Liver (tissue), 3 donors: Measurements from ENCODE around the gene ZNF786.

Source experiments
- CTCF ChIP-seq: fragments of 150-350 bp; IDR thresholded peaks from 2 replicates; pipeline ENCODE4 v1.5.1; 2017; ENCODE audit warnings: improper control_type of control experiment, low read depth, low read length; ENCODE audit not compliant: missing input control
- FOXA1 ChIP-seq: IDR thresholded peaks from 2 replicates; pipeline ENCODE4 v1.6.1; 2016; ENCODE audit warnings: antibody characterized with exemption
- JUND ChIP-seq, 2 donors: IDR thresholded peaks; 2 replicates each; pipeline ENCODE4 v1.6.1; 2016; ENCODE audit warnings: antibody characterized with exemption in 2 of 2
- RAD21 ChIP-seq, 2 donors: IDR thresholded peaks; 2 replicates each; pipeline ENCODE4 v1.6.1; 2016; ENCODE audit warnings: antibody characterized with exemption in 2 of 2, mild to moderate bottlenecking in 2 of 2
- RXRA ChIP-seq, 2 donors: IDR thresholded peaks; 2 replicates each; pipeline ENCODE4 v1.6.1; 2017 to 2018; ENCODE audit warnings: antibody characterized with exemption in 2 of 2, mild to moderate bottlenecking in 1 of 2
- TAF1 ChIP-seq: conservative IDR thresholded peaks from 2 replicates; pipeline ENCODE4 v1.6.1; 2016; ENCODE audit warnings: antibody characterized with exemption, mild to moderate bottlenecking
- TF ChIP-seq, protein P1 (sequence below): IDR thresholded peaks from 2 replicates; pipeline ENCODE4 v1.6.1; 2016; ENCODE audit warnings: antibody characterized with exemption
- donor health status: healthy.
- donor health status: healthy.

DNA sequence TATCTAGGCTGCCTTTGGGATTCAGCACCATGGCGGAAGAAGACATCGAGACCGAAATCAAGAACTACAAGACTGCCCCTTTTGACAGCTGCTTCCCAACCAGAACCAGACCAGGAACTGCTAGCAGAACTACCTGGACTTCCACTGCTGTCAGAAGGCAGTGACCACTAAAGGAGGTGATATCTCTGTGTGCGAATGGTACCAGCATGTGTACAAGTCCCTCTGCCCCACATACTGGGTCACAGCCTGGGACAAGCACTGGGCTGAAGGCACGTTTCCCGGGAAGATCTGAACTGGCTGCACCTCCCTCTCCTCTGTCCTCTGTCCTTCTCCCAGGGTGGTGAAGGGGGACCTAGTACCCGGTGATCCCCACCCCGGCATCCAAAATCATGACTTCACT lies 36.6 kb downstream of the ZNF786 start:
- TF ChIP-seq, protein P1, sequence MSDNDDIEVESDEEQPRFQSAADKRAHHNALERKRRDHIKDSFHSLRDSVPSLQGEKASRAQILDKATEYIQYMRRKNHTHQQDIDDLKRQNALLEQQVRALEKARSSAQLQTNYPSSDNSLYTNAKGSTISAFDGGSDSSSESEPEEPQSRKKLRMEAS, result no peak
- TF ChIP-seq CTCF (no peak), RXRA (IDR thresholded peaks at IDR 0.05) (no peak), JUND (IDR thresholded peaks at IDR 0.05) (no peak), TAF1 (no peak), RAD21 (IDR thresholded peaks at IDR 0.05) (no peak), FOXA1 (no peak)
